ENCODE measurements around the gene MYL12A.

The MYL12A gene

DNA sequence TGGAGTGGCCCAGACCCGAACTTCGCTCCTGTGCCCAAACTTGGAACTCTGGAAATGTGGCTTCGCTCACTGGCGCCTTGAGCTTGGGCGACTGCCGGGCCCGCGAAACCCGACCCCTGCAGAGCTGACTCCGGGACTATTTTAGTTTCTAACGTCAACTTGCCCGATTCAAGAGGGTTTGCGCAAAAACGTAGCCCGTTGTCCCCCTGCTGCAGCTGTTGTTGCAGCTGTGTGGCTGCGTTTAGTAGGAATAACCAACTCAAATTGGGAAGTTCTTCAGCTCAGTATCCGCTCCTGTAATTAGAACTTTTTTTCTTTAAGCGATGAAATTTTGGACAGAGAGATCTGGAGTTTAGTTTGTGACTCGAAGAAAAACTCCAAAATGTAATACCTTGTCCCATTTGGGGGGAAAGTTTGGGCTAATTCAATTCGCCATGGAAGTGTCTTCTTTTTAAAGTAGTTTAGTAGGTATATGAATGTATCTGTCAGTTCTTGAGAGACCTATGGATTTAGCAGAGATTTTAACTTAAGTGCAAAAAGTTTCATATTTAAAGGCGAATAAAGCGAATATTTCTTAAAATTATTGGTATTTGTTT lies 559 bp downstream of the MYL12A start:
- Histone ChIP-seq H3K4me3 (ENCODE audit: low read length) (peak overlapping the region; percentile 99), H3K23ac (ENCODE audit: low read length) (peak overlapping the region; percentile 75), H2BK120ac (ENCODE audit: low read depth, low read length) (peak overlapping the region; percentile 75), H2BK5ac (ENCODE audit: low read length) (peak overlapping the region; percentile 90), H3K79me1 (ENCODE audit: low read length) (peaks cover 3% of the 10 kb centered on the region), H3K4me1 (ENCODE audit: control insufficient read depth, low read depth, low read length) (peaks cover 2% of the 10 kb centered on the region), H4K5ac (ENCODE audit: low read length) (no peak overlapping the region), H2AK5ac (ENCODE audit: low read length) (peak overlapping the region; percentile 93), H3K36me3 (ENCODE audit: control insufficient read depth, insufficient read depth, low read length) (no peaks in the 10 kb centered on the region), H3K9ac (ENCODE audit: low read length) (peak overlapping the region; percentile 100), H3K27ac (ENCODE audit: low read depth, low read length) (peak overlapping the region; percentile 98), H3K56ac (ENCODE audit: low read length) (peak overlapping the region; percentile 97), H3K27me3 (ENCODE audit: insufficient read depth, low read length, poor library complexity) (no peaks in the 10 kb centered on the region), H4K8ac (ENCODE audit: low read depth, low read length) (no peak overlapping the region), H3K4me2 (ENCODE audit: low read length) (peak overlapping the region; percentile 10), H3K18ac (ENCODE audit: low read length) (peak overlapping the region; percentile 97), H2BK15ac (replicated peaks; ENCODE audit: low read depth) (no peak overlapping the region), H3K4ac (ENCODE audit: low read depth, low read length) (peak overlapping the region; percentile 92), H3K79me2 (ENCODE audit: control insufficient read depth, insufficient read depth, low read length) (peaks cover 41% of the 10 kb centered on the region)
- DNase-seq = no peak
- no CpG with 5 or more reads among the region's 22 CpGs for WGBS (ENCODE audit: extremely low coverage, insufficient coverage, low lambda C conversion rate)

- H3K4me3 ChIP-seq (ENCODE audit: low read length) = peak overlapping the region; percentile 99
- peak overlapping the region; percentile 100 for H3K9ac ChIP-seq (ENCODE audit: low read length)
- H3K79me2 ChIP-seq (ENCODE audit: control insufficient read depth, insufficient read depth, low read length) = peaks cover 41% of the 10 kb centered on the region
- no peaks in the 10 kb centered on the region for H3K27me3 ChIP-seq (ENCODE audit: insufficient read depth, low read length, poor library complexity)
- H3K36me3 ChIP-seq (ENCODE audit: control insufficient read depth, insufficient read depth, low read length) = peaks cover 1% of the 10 kb centered on the region
- no peak overlapping the region for H3K23ac ChIP-seq (ENCODE audit: low read length)
- no peak overlapping the region for H4K8ac ChIP-seq (ENCODE audit: low read depth, low read length)
- no peak overlapping the region for H2BK15ac ChIP-seq (replicated peaks; ENCODE audit: low read depth)
- no peak overlapping the region for H3K18ac ChIP-seq (ENCODE audit: low read length)
- H3K56ac ChIP-seq (ENCODE audit: low read length) = peak overlapping the region; percentile 97
- no CpG with 5 or more reads among the region's 9 CpGs for WGBS (ENCODE audit: extremely low coverage, insufficient coverage, low lambda C conversion rate)
- H3K27ac ChIP-seq (ENCODE audit: low read depth, low read length) = no peak overlapping the region
- H4K5ac ChIP-seq (ENCODE audit: low read length) = no peak overlapping the region
- no peak overlapping the region for H2AK5ac ChIP-seq (ENCODE audit: low read length)
- no peak overlapping the region for H2BK120ac ChIP-seq (ENCODE audit: low read depth, low read length)
- H3K4me1 ChIP-seq (ENCODE audit: control insufficient read depth, low read depth, low read length) = peaks cover 2% of the 10 kb centered on the region
- no peak overlapping the region for H3K4ac ChIP-seq (ENCODE audit: low read depth, low read length)
- peaks cover 3% of the 10 kb centered on the region for H3K79me1 ChIP-seq (ENCODE audit: low read length)
- no peak overlapping the region for H2BK5ac ChIP-seq (ENCODE audit: low read length)
- H3K4me2 ChIP-seq (ENCODE audit: low read length) = peak overlapping the region; percentile 53
- no peak for DNase-seq
These were observed 1.2 kb downstream of the MYL12A start for GRCh38 chr18:3248658-3249359.

GRCh38 chr18:3250237-3251107 lies 2.9 kb downstream of the MYL12A start:
- no peak for DNase-seq
- H4K5ac ChIP-seq (ENCODE audit: low read length) = no peak overlapping the region
- H3K18ac ChIP-seq (ENCODE audit: low read length) = no peak overlapping the region
- no peak overlapping the region for H3K4me3 ChIP-seq (ENCODE audit: low read length)
- no peak overlapping the region for H2BK15ac ChIP-seq (replicated peaks; ENCODE audit: low read depth)
- peak overlapping the region; percentile 47 for H3K56ac ChIP-seq (ENCODE audit: low read length)
- H3K27ac ChIP-seq (ENCODE audit: low read depth, low read length) = no peak overlapping the region
- no peak overlapping the region for H4K8ac ChIP-seq (ENCODE audit: low read depth, low read length)
- no peak overlapping the region for H2AK5ac ChIP-seq (ENCODE audit: low read length)
- peaks cover 41% of the 10 kb centered on the region for H3K79me2 ChIP-seq (ENCODE audit: control insufficient read depth, insufficient read depth, low read length)
- no peak overlapping the region for H2BK120ac ChIP-seq (ENCODE audit: low read depth, low read length)
- H3K36me3 ChIP-seq (ENCODE audit: control insufficient read depth, insufficient read depth, low read length) = peaks cover 3% of the 10 kb centered on the region
- no peak overlapping the region for H3K4me2 ChIP-seq (ENCODE audit: low read length)
- H3K9ac ChIP-seq (ENCODE audit: low read length) = peak overlapping the region; percentile 38
- peaks cover 2% of the 10 kb centered on the region for H3K4me1 ChIP-seq (ENCODE audit: control insufficient read depth, low read depth, low read length)
- WGBS (ENCODE audit: extremely low coverage, insufficient coverage, low lambda C conversion rate) = no CpG with 5 or more reads among the region's 6 CpGs
- H2BK5ac ChIP-seq (ENCODE audit: low read length) = no peak overlapping the region
- peaks cover 3% of the 10 kb centered on the region for H3K79me1 ChIP-seq (ENCODE audit: low read length)
- peak overlapping the region; percentile 57 for H3K23ac ChIP-seq (ENCODE audit: low read length)
- H3K27me3 ChIP-seq (ENCODE audit: insufficient read depth, low read length, poor library complexity) = no peaks in the 10 kb centered on the region
- no peak overlapping the region for H3K4ac ChIP-seq (ENCODE audit: low read depth, low read length)

DNA sequence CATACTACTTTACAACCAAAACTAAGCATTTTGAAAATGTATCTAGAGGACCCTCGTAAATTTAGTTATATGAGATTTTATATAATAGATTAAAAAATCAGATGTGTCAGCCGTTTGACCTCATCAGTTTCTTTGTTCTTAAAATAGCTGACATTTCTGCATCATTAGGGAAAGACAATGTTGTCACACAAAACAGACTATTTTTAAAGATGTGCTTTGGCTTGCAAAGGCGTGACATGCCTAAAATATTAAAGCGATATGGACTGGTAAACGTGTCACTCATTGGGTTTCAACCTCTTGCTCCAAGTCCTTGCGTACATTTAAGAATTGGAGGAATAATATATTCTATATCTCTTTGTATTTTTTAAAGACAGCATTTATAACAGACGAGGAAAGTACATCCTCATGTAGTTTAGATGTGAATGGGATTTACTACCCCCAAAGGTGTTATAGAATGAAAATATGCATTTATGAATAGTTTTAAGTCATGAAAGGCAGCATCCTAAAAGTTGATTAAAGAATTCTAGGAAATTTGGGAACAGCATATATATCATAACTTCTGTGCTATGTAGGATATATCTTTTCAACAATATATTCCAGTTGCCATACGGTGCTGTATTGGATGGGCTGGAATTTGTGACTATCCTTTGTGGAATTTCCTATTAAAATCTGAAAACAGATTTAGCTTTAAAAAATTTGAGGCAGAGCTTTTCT lies 3.8 kb downstream of the MYL12A start:
- Histone ChIP-seq H2BK5ac (ENCODE audit: low read length) (no peak overlapping the region), H3K4ac (ENCODE audit: low read depth, low read length) (no peak overlapping the region), H2AK5ac (ENCODE audit: low read length) (no peak overlapping the region), H3K27ac (ENCODE audit: low read depth, low read length) (no peak overlapping the region), H3K4me2 (ENCODE audit: low read length) (no peak overlapping the region), H2BK120ac (ENCODE audit: low read depth, low read length) (no peak overlapping the region), H3K9ac (ENCODE audit: low read length) (no peak overlapping the region), H3K36me3 (ENCODE audit: control insufficient read depth, insufficient read depth, low read length) (peaks cover 3% of the 10 kb centered on the region), H3K79me2 (ENCODE audit: control insufficient read depth, insufficient read depth, low read length) (peaks cover 41% of the 10 kb centered on the region), H3K79me1 (ENCODE audit: low read length) (peaks cover 3% of the 10 kb centered on the region), H3K4me1 (ENCODE audit: control insufficient read depth, low read depth, low read length) (peaks cover 2% of the 10 kb centered on the region), H4K5ac (ENCODE audit: low read length) (no peak overlapping the region), H2BK15ac (replicated peaks; ENCODE audit: low read depth) (no peak overlapping the region), H3K4me3 (ENCODE audit: low read length) (no peak overlapping the region), H4K8ac (ENCODE audit: low read depth, low read length) (no peak overlapping the region), H3K18ac (ENCODE audit: low read length) (no peak overlapping the region), H3K23ac (ENCODE audit: low read length) (no peak overlapping the region), H3K56ac (ENCODE audit: low read length) (no peak overlapping the region), H3K27me3 (ENCODE audit: insufficient read depth, low read length, poor library complexity) (no peaks in the 10 kb centered on the region)
- DNase-seq = no peak
- no CpG with 5 or more reads among the region's 8 CpGs for WGBS (ENCODE audit: extremely low coverage, insufficient coverage, low lambda C conversion rate)

DNA sequence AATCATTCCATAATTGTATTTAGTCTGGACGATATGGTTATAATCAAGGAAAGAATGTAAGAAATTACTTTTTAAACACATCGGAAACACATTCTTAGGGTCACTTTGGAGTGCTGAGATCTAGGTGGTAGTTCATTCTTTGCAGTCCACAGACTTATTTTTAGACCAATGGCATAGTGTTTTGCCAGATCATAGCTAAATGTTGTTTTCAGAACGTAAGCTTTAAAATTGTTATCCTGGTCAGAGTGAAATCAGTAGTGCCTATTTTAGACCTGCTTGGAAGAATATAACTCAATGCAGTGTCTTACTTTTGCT lies 4.3 kb downstream of the MYL12A start:
- Histone ChIP-seq H2AK5ac (ENCODE audit: low read length) (no peak overlapping the region), H4K5ac (ENCODE audit: low read length) (no peak overlapping the region), H3K56ac (ENCODE audit: low read length) (no peak overlapping the region), H3K4me3 (ENCODE audit: low read length) (no peak overlapping the region), H2BK15ac (replicated peaks; ENCODE audit: low read depth) (no peak overlapping the region), H2BK5ac (ENCODE audit: low read length) (no peak overlapping the region), H3K4ac (ENCODE audit: low read depth, low read length) (no peak overlapping the region), H3K36me3 (ENCODE audit: control insufficient read depth, insufficient read depth, low read length) (peaks cover 3% of the 10 kb centered on the region), H3K23ac (ENCODE audit: low read length) (no peak overlapping the region), H3K4me2 (ENCODE audit: low read length) (no peak overlapping the region), H3K4me1 (ENCODE audit: control insufficient read depth, low read depth, low read length) (peaks cover 2% of the 10 kb centered on the region), H2BK120ac (ENCODE audit: low read depth, low read length) (no peak overlapping the region), H4K8ac (ENCODE audit: low read depth, low read length) (no peak overlapping the region), H3K79me2 (ENCODE audit: control insufficient read depth, insufficient read depth, low read length) (peaks cover 41% of the 10 kb centered on the region), H3K18ac (ENCODE audit: low read length) (no peak overlapping the region), H3K79me1 (ENCODE audit: low read length) (peaks cover 3% of the 10 kb centered on the region), H3K9ac (ENCODE audit: low read length) (no peak overlapping the region), H3K27ac (ENCODE audit: low read depth, low read length) (no peak overlapping the region), H3K27me3 (ENCODE audit: insufficient read depth, low read length, poor library complexity) (no peaks in the 10 kb centered on the region)
- no peak for DNase-seq
- no CpG with 5 or more reads among the region's 3 CpGs for WGBS (ENCODE audit: extremely low coverage, insufficient coverage, low lambda C conversion rate)
